ENCODE data around the gene TNFRSF8.

DNA sequence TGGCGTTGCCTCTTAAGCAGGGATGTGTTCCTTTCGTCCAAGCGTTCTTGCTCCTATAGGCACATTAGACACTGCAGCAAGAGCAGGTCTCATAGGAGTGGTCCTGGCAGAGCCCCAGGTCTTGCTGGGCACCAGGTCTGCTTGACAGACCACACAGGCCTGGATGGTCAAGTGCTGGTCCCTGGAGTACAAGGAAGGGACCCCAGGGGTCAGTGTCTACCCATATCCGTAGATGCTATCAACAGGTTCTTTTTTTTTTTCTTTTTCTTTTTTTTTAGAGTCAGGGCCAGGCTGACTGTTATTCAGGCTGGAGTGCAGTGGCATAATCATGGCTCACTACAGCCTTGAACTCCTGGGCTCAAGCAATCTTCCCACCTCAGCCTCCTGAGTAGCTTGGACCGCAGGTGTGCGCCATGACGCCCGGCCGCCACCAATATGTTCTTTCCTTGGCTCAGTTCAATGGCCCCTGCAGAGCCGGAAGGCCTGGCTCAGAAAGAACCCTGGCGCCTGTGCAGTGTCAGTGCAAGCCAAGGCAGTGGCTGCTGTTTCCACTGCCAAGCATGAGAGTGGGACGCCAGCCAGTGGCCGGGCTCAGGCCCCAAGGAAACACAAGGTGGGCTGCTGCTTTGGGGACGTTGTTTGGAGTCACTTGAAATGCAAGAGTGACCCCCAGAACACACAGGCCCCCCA lies 10.0 kb upstream of the TNFRSF8 start:
- TF ChIP-seq, protein P1, sequence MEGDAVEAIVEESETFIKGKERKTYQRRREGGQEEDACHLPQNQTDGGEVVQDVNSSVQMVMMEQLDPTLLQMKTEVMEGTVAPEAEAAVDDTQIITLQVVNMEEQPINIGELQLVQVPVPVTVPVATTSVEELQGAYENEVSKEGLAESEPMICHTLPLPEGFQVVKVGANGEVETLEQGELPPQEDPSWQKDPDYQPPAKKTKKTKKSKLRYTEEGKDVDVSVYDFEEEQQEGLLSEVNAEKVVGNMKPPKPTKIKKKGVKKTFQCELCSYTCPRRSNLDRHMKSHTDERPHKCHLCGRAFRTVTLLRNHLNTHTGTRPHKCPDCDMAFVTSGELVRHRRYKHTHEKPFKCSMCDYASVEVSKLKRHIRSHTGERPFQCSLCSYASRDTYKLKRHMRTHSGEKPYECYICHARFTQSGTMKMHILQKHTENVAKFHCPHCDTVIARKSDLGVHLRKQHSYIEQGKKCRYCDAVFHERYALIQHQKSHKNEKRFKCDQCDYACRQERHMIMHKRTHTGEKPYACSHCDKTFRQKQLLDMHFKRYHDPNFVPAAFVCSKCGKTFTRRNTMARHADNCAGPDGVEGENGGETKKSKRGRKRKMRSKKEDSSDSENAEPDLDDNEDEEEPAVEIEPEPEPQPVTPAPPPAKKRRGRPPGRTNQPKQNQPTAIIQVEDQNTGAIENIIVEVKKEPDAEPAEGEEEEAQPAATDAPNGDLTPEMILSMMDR (IDR thresholded peaks at IDR 0.05): no peak
- TF ChIP-seq POLR2A (IDR thresholded peaks at IDR 0.05): no peak
